Endothelial cell of umbilical vein (primary cell): ENCODE measurements around the gene ADAM23. TPM values are rescaled to one million over a fixed set of nuclear protein-coding genes. Genes with fewer than 3 reads are reported as not detected.

Experiments used
- BruUV-seq: library from RNA; stranded (reverse); fragments of 400-500 nt; replicated peaks from 2 replicates; lab custom pipeline; 2021; lab: Mats Ljungman, UMichigan
- CTCF ChIA-PET: fragments of 300-600, 350-600 bp; sonication (Branson Sonifier 250); formaldehyde crosslinking; loops from one replicate; lab custom pipeline; 2021; ENCODE audit warnings: antibody characterized with exemption, inconsistent platforms; lab: Charles Lee
- POLR2A ChIA-PET: fragments of 300-600, 350-600 bp; sonication (Branson Sonifier 250); formaldehyde crosslinking; loops from one replicate; lab custom pipeline; 2021; ENCODE audit warnings: antibody characterized with exemption, inconsistent platforms; lab: Charles Lee
- DNase-seq: peaks from one replicate; pipeline ENCODE4 v3.0.0-alpha.2; 2011; ENCODE audit warnings: low read depth, low spot score
- FAIRE-seq: peaks from 2 replicates; lab custom pipeline; 2011; peaks lifted over from hg19 to GRCh38; lab: Jason Lieb, UNC
- H2AFZ ChIP-seq: 2 replicates; pipeline ENCODE4 v1.6.0; 2012; ENCODE audit warnings: low read depth, low read length, control low read depth, inconsistent platforms
- H3K27ac ChIP-seq: 2 replicates; pipeline ENCODE4 v1.5.1; 2011; ENCODE audit warnings: low read depth, mild to moderate bottlenecking, control low read depth, low read length, moderate library complexity; ENCODE audit not compliant: insufficient read depth
- H3K27me3 ChIP-seq, 2 experiments: 2 replicates each; pipeline versions ENCODE4 v1.6.0 to v1.6.1; 2011; ENCODE audit warnings: low read length in 2 of 2, mixed read lengths in 1 of 2; ENCODE audit not compliant: control insufficient read depth in 2 of 2, insufficient read depth in 2 of 2
- H3K36me3 ChIP-seq, 2 experiments: 2 replicates in 1 of 2; 3 replicates in 1 of 2; pipeline ENCODE4 v1.5.1; 2011; ENCODE audit warnings: low read length in 2 of 2, mild to moderate bottlenecking in 1 of 2, moderate library complexity in 1 of 2; ENCODE audit not compliant: control insufficient read depth in 2 of 2, insufficient read depth in 2 of 2; ENCODE audit errors: extremely low read depth in 1 of 2
- H3K4me1 ChIP-seq: 3 replicates; pipeline ENCODE4 v1.5.1; 2011; ENCODE audit warnings: mild to moderate bottlenecking, low read length; ENCODE audit not compliant: control insufficient read depth, insufficient read depth; ENCODE audit errors: extremely low read depth
- H3K4me2 ChIP-seq: 2 replicates; pipeline ENCODE4 v1.6.1; 2011; ENCODE audit warnings: low read length, control low read depth, mixed read lengths; ENCODE audit not compliant: insufficient read depth
- H3K4me3 ChIP-seq, 3 experiments: fragments of 200-600 bp in 1 of 3; sonication (generic), shearing (Covaris generic) in 1 of 3; replicated peaks in 1 of 3; 2 replicates each; pipeline ENCODE4 v1.5.1; 2011 to 2016; ENCODE audit warnings: control low read depth in 3 of 3, low read length in 3 of 3, mild to moderate bottlenecking in 2 of 3, inconsistent platforms in 1 of 3, low read depth in 1 of 3, moderate library complexity in 1 of 3; ENCODE audit not compliant: insufficient read depth in 1 of 3
- H3K79me2 ChIP-seq: 2 replicates; pipeline ENCODE4 v1.6.0; 2012; ENCODE audit warnings: low read length, inconsistent platforms; ENCODE audit not compliant: control insufficient read depth, insufficient read depth
- H3K9ac ChIP-seq: replicated peaks from 2 replicates; pipeline ENCODE3; 2011; ENCODE audit warnings: low read length, control low read depth; ENCODE audit not compliant: insufficient read depth; ENCODE audit errors: extremely low read depth
- H3K9me1 ChIP-seq: replicated peaks from 3 replicates; pipeline ENCODE4 v1.6.0; 2011; ENCODE audit warnings: mild to moderate bottlenecking, low read length; ENCODE audit not compliant: control insufficient read depth, insufficient read depth; ENCODE audit errors: extremely low read depth
- H3K9me3 ChIP-seq: replicated peaks from 2 replicates; pipeline ENCODE4 v1.5.1; 2012; ENCODE audit warnings: low read length, inconsistent platforms; ENCODE audit not compliant: control insufficient read depth, insufficient read depth
- H4K20me1 ChIP-seq: replicated peaks from 2 replicates; pipeline ENCODE3; 2011; ENCODE audit warnings: mild to moderate bottlenecking, low read length; ENCODE audit not compliant: control insufficient read depth, insufficient read depth; ENCODE audit errors: extremely low read depth
- EZH2 ChIP-seq: IDR thresholded peaks from 2 replicates; pipeline ENCODE4 v1.6.1; 2012; ENCODE audit warnings: borderline replicate concordance, low read depth, mild to moderate bottlenecking, moderate library complexity, low read length, inconsistent platforms; ENCODE audit not compliant: severe bottlenecking
- FOS ChIP-seq: IDR thresholded peaks from 2 replicates; pipeline ENCODE4 v1.6.1; 2011; ENCODE audit warnings: mild to moderate bottlenecking, low read length, moderate library complexity, borderline replicate concordance; ENCODE audit not compliant: insufficient read depth
- GATA2 ChIP-seq: IDR thresholded peaks from 2 replicates; pipeline ENCODE4 v1.7.0; 2011; ENCODE audit warnings: low read depth, mild to moderate bottlenecking, moderate library complexity, mixed read lengths, low read length; ENCODE audit not compliant: insufficient read length, insufficient read depth
- JUN ChIP-seq: IDR thresholded peaks from 2 replicates; pipeline ENCODE4 v1.6.1; 2011; ENCODE audit warnings: borderline replicate concordance, low read depth; ENCODE audit not compliant: insufficient read length, insufficient read depth
- MYC ChIP-seq: IDR thresholded peaks from one replicate; pipeline ENCODE4 v1.6.1; 2011; ENCODE audit warnings: mild to moderate bottlenecking, low read depth, low read length
- POLR2A ChIP-seq: IDR thresholded peaks from 2 replicates; pipeline ENCODE4 v1.6.1; 2012; ENCODE audit warnings: low read depth, mild to moderate bottlenecking, control low read depth, low read length
- POLR2AphosphoS5 ChIP-seq: IDR thresholded peaks from 2 replicates; pipeline ENCODE4 v1.6.1; 2012; ENCODE audit warnings: low read depth, mild to moderate bottlenecking, control low read depth, low read length, moderate library complexity; ENCODE audit not compliant: insufficient read depth
- dilution Hi-C: fragments of 300-500 bp; cut with MboI; formaldehyde crosslinking; loops from one replicate; pipeline ENCODE4 v1.15.0; 2019; ENCODE audit warnings: low sequenced_read_pairs; ENCODE audit not compliant: extremely low pct_ligation_motif_present
- intact Hi-C: fragments of 100-400 bp; cut with micrococcal nuclease; formaldehyde crosslinking; loops from one replicate; pipeline ENCODE4 v1.10.0; 2022
- polyA plus RNA-seq, 4 experiments: library from polyadenylated mRNA; depleted of rRNA in 3 of 4; stranded (reverse) in 3 of 4; unstranded in 1 of 4; fragments of >200 nt; gene quantifications; 2 replicates each; pipeline versions ENCODE4 v1.2.1 to v1.2.3, GENCODE V29; 2011 to 2012; ENCODE audit warnings: missing spikeins in 1 of 4
- total RNA-seq: library from RNA; stranded (reverse); gene quantifications from 2 replicates; pipeline ENCODE4 v1.2.3, GENCODE V29; 2021
- TF ChIP-seq, protein P1 (sequence below), 2 donors: IDR thresholded peaks; 1 replicate in 1 of 2; 2 replicates in 1 of 2; pipeline ENCODE4 v1.5.1; 2011; ENCODE audit warnings: low read length in 2 of 2, mild to moderate bottlenecking in 2 of 2, moderate library complexity in 2 of 2, control low read depth in 1 of 2, inconsistent platforms in 1 of 2, low read depth in 1 of 2; ENCODE audit not compliant: insufficient read depth in 1 of 2; ENCODE audit errors: extremely low read depth in 1 of 2
- TF ChIP-seq, protein P2 (sequence below): IDR thresholded peaks from 2 replicates; pipeline ENCODE4 v1.6.1; 2011; ENCODE audit not compliant: insufficient read depth, insufficient read length

The ADAM23 gene
- total and polyA plus RNA-seq, 2 donors (not counting 3 experiments of a cell fraction or from before 2014, with no cell fraction given), result 20.6 to 38.5 TPM

GRCh38 chr2:206430452-206430851 lies 12.9 kb upstream of the ADAM23 start:
- no peaks in the 10 kb centered on the region for H3K27me3 ChIP-seq
- no peak overlapping the region for H3K27ac ChIP-seq

More at GRCh38 chr2:206430452-206430851, 12.9 kb upstream of the ADAM23 start:
- TF ChIP-seq JUN (no peak), GATA2 (no peak), MYC (no peak), EZH2 (no peak), POLR2A (no peak), FOS (no peak), POLR2AphosphoS5 (no peak)
- TF ChIP-seq, protein P1, sequence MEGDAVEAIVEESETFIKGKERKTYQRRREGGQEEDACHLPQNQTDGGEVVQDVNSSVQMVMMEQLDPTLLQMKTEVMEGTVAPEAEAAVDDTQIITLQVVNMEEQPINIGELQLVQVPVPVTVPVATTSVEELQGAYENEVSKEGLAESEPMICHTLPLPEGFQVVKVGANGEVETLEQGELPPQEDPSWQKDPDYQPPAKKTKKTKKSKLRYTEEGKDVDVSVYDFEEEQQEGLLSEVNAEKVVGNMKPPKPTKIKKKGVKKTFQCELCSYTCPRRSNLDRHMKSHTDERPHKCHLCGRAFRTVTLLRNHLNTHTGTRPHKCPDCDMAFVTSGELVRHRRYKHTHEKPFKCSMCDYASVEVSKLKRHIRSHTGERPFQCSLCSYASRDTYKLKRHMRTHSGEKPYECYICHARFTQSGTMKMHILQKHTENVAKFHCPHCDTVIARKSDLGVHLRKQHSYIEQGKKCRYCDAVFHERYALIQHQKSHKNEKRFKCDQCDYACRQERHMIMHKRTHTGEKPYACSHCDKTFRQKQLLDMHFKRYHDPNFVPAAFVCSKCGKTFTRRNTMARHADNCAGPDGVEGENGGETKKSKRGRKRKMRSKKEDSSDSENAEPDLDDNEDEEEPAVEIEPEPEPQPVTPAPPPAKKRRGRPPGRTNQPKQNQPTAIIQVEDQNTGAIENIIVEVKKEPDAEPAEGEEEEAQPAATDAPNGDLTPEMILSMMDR (IDR thresholded peaks at IDR 0.05; ENCODE audit: extremely low read depth in 1 of 2, insufficient read depth in 1 of 2, low read depth in 1 of 2, low read length in 2 of 2), result no peak
- TF ChIP-seq, protein P2, sequence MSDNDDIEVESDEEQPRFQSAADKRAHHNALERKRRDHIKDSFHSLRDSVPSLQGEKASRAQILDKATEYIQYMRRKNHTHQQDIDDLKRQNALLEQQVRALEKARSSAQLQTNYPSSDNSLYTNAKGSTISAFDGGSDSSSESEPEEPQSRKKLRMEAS, result no peak
- BruUV-seq, result no TSS peak
- Histone ChIP-seq H3K9me3 (no peaks in the 10 kb centered on the region), H3K4me3 (no peak overlapping the region), H3K9ac (no peak overlapping the region), H3K9me1 (no peaks in the 10 kb centered on the region), H2AFZ (no peak overlapping the region), H3K4me1 (no peaks in the 10 kb centered on the region), H3K4me2 (no peak overlapping the region), H4K20me1 (no peaks in the 10 kb centered on the region), H3K79me2 (no peaks in the 10 kb centered on the region), H3K36me3 (no peaks in the 10 kb centered on the region)
- CTCF ChIA-PET, result no interaction called here
- dilution Hi-C loops, result no loop called here
- intact Hi-C loops, result no loop called here
- no peak for DNase-seq
- no peak for FAIRE-seq
- POLR2A ChIA-PET, result no interaction called here
